Posterior cingulate gyrus (tissue), 11 donors: ENCODE measurements around the gene SH3RF2.

Experiments
- DNase-seq, 10 donors: peaks; one replicate each; pipeline versions ENCODE4 v3.0.0 to v3.0.0-alpha.2; 2020 to 2021; ENCODE audit warnings: mixed read lengths in 3 of 10
- intact Hi-C: fragments of 100-400 bp; cut with DNase I; formaldehyde crosslinking; loops from one replicate; pipeline ENCODE4 v1.15.1; 2023

Gene SH3RF2

GRCh38 chr5:145920542-145921210, 15.7 kb upstream of the SH3RF2 start:
- intact Hi-C loops = no loop called here
- DNase-seq = no peak

GRCh38 chr5:145921211-145921610, 15.2 kb upstream of the SH3RF2 start:
- intact Hi-C loops = no loop called here
- no peak for DNase-seq

- no peak for DNase-seq
Measured at GRCh38 chr5:145922059-145922458, 14.3 kb upstream of the SH3RF2 start.

GRCh38 chr5:145923405-145923804, 13.0 kb upstream of the SH3RF2 start:
- intact Hi-C loops = no loop called here
- no peak for DNase-seq

More at GRCh38 chr5:145922059-145922458, 14.3 kb upstream of the SH3RF2 start:
- intact Hi-C loops = no loop called here

- no peak for DNase-seq
- intact Hi-C loops = no loop called here
Measured at GRCh38 chr5:145924849-145925248, 11.5 kb upstream of the SH3RF2 start.

- intact Hi-C loops = no loop called here
- no peak for DNase-seq
Measured at GRCh38 chr5:145925353-145925752, 11.0 kb upstream of the SH3RF2 start.

- no peak for DNase-seq
- intact Hi-C loops = no loop called here
Measured at GRCh38 chr5:145925803-145926202, 10.6 kb upstream of the SH3RF2 start.

- intact Hi-C loops = no loop called here
Measured at GRCh38 chr5:145931718-145932117, 4.7 kb upstream of the SH3RF2 start.

GRCh38 chr5:145934276-145934675, 2.1 kb upstream of the SH3RF2 start:
- DNase-seq = no peak
- intact Hi-C loops = no loop called here

More at GRCh38 chr5:145931718-145932117, 4.7 kb upstream of the SH3RF2 start:
- DNase-seq = no peak

- intact Hi-C loops = no loop called here
- peak in 1 of 10 donors; percentile 76 for DNase-seq
Measured at GRCh38 chr5:145937432-145938250, 1.3 kb downstream of the SH3RF2 start.

GRCh38 chr5:145938776-145939539, 2.6 kb downstream of the SH3RF2 start:
- intact Hi-C loops = no loop called here
- no peak for DNase-seq

- DNase-seq = no peak
- intact Hi-C loops = no loop called here
Measured at GRCh38 chr5:145939540-145940065, 3.2 kb downstream of the SH3RF2 start.

- no peak for DNase-seq
- intact Hi-C loops = no loop called here
Measured at GRCh38 chr5:145941096-145941447, 4.7 kb downstream of the SH3RF2 start.

- no peak for DNase-seq
- intact Hi-C loops = no loop called here
Measured at GRCh38 chr5:145941448-145942130, 5.2 kb downstream of the SH3RF2 start.

GRCh38 chr5:145942201-145942600, 5.8 kb downstream of the SH3RF2 start:
- no peak for DNase-seq
- intact Hi-C loops = no loop called here

GRCh38 chr5:145942749-145943148, 6.4 kb downstream of the SH3RF2 start:
- DNase-seq = no peak
- intact Hi-C loops = no loop called here

GRCh38 chr5:145943674-145944121, 7.3 kb downstream of the SH3RF2 start:
- intact Hi-C loops = no loop called here
- DNase-seq = no peak

GRCh38 chr5:145944328-145944727, 8.0 kb downstream of the SH3RF2 start:
- intact Hi-C loops = no loop called here
- no peak for DNase-seq

GRCh38 chr5:145945620-145946111, 9.3 kb downstream of the SH3RF2 start:
- no peak for DNase-seq
- intact Hi-C loops = no loop called here
